Measurements from ENCODE around the gene EEPD1. TPM values are rescaled to one million over a fixed set of nuclear protein-coding genes. Genes with fewer than 3 reads are reported as not detected.

The EEPD1 gene
- total and polyA plus RNA-seq, 2 donors (not counting 3 experiments of a cell fraction or from before 2014, with no cell fraction given) = 0.40 to 0.42 TPM

DNA sequence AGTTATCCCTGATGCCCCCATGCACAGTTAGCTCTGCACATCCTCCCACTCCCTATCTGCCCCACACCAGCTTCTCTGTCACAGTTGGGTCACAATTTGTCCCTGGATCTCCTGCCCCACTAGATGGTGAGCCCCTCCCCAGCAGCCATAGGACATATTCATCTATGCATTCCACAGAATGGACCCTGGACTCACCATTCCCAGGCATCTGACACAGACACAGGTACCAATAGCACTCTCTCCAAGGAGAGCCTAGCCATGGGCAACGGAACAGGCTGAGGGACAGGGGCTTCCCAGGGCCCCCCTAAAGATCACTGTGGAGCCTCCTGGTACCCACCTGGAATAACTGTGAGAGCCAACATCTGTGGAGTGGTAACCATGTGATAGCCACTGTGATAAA lies 34.7 kb upstream of the EEPD1 start:
- TF ChIP-seq GATA2 (IDR thresholded peaks at IDR 0.05; ENCODE audit: insufficient read depth, insufficient read length, low read depth, low read length) (no peak), FOS (IDR thresholded peaks at IDR 0.05; ENCODE audit: borderline replicate concordance, insufficient read depth, low read length) (no peak), POLR2AphosphoS5 (IDR thresholded peaks at IDR 0.05; ENCODE audit: insufficient read depth, low read depth, low read length) (no peak), JUN (IDR thresholded peaks at IDR 0.05; ENCODE audit: borderline replicate concordance, insufficient read depth, insufficient read length, low read depth) (no peak), MAX (IDR thresholded peaks at IDR 0.05; ENCODE audit: insufficient read depth, insufficient read length) (no peak), EZH2 (IDR thresholded peaks at IDR 0.05; ENCODE audit: borderline replicate concordance, low read depth, low read length, severe bottlenecking) (no peak), MYC (IDR thresholded peaks at IDR 0.05; ENCODE audit: low read depth, low read length) (no peak), POLR2A (IDR thresholded peaks at IDR 0.05; ENCODE audit: low read depth, low read length) (no peak)
- TF ChIP-seq, protein P1, sequence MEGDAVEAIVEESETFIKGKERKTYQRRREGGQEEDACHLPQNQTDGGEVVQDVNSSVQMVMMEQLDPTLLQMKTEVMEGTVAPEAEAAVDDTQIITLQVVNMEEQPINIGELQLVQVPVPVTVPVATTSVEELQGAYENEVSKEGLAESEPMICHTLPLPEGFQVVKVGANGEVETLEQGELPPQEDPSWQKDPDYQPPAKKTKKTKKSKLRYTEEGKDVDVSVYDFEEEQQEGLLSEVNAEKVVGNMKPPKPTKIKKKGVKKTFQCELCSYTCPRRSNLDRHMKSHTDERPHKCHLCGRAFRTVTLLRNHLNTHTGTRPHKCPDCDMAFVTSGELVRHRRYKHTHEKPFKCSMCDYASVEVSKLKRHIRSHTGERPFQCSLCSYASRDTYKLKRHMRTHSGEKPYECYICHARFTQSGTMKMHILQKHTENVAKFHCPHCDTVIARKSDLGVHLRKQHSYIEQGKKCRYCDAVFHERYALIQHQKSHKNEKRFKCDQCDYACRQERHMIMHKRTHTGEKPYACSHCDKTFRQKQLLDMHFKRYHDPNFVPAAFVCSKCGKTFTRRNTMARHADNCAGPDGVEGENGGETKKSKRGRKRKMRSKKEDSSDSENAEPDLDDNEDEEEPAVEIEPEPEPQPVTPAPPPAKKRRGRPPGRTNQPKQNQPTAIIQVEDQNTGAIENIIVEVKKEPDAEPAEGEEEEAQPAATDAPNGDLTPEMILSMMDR (IDR thresholded peaks at IDR 0.05; ENCODE audit: extremely low read depth in 1 of 2, insufficient read depth in 1 of 2, low read depth in 1 of 2, low read length in 2 of 2) = no peak
- Histone ChIP-seq H3K4me2 (ENCODE audit: insufficient read depth, low read length) (no peak overlapping the region), H3K9me3 (replicated peaks; ENCODE audit: control insufficient read depth, insufficient read depth, low read length) (no peaks in the 10 kb centered on the region), H4K20me1 (replicated peaks; ENCODE audit: control insufficient read depth, extremely low read depth, insufficient read depth, low read length) (no peaks in the 10 kb centered on the region), H3K27me3 (ENCODE audit: control insufficient read depth in 2 of 2, insufficient read depth in 2 of 2, low read length in 2 of 2) (no peaks in the 10 kb centered on the region), H3K27ac (ENCODE audit: insufficient read depth, low read depth, low read length) (no peak overlapping the region), H3K9me1 (replicated peaks; ENCODE audit: control insufficient read depth, extremely low read depth, insufficient read depth, low read length) (no peaks in the 10 kb centered on the region), H3K4me1 (ENCODE audit: control insufficient read depth, extremely low read depth, insufficient read depth, low read length) (peaks cover 14% of the 10 kb centered on the region), H3K79me2 (ENCODE audit: control insufficient read depth, insufficient read depth, low read length) (no peaks in the 10 kb centered on the region), H3K36me3 (ENCODE audit: control insufficient read depth in 2 of 2, extremely low read depth in 1 of 2, insufficient read depth in 2 of 2, low read length in 2 of 2) (no peaks in the 10 kb centered on the region), H2AFZ (ENCODE audit: low read depth, low read length) (no peak overlapping the region), H3K9ac (replicated peaks; ENCODE audit: extremely low read depth, insufficient read depth, low read length) (no peak overlapping the region), H3K4me3 (replicated peaks in 1 of 3; ENCODE audit: insufficient read depth in 1 of 3, low read depth in 1 of 3, low read length in 3 of 3) (no peak overlapping the region)
- ChIA-PET POLR2A (no interaction called here), CTCF (interaction anchor here (1.7 kb wide), 1 partner anchor 11 kb away, joined by 11 read pairs; no protein-coding TSS in a partner anchor)
- FAIRE-seq (no peak), DNase-seq (ENCODE audit: low read depth, low spot score) (no peak)
- BruUV-seq (replicated peaks) = no TSS peak
- intact Hi-C loops (cut with micrococcal nuclease) = no loop called here
- dilution Hi-C loops (cut with MboI; ENCODE audit: extremely low pct_ligation_motif_present, low sequenced_read_pairs) = no loop called here
